BJ (cell line): Measurements from ENCODE around the gene KIAA1191. TPM values are rescaled to one million over a fixed set of nuclear protein-coding genes. Genes with fewer than 3 reads are reported as not detected.
A peak's percentile ranks its signal among the peaks of the same experiment; 100 is the strongest.
"Not testable (repeated sequence)": the region's sequence is repeated elsewhere in the genome, so short reads cannot be mapped to it uniquely, and the experiment has no call there.

ENCODE experiments used
- CTCF ChIA-PET: fragments of 350-600 bp; formaldehyde crosslinking; extraction: SDS; loops from one replicate; lab custom pipeline; 2021; ENCODE audit warnings: antibody characterized with exemption, inconsistent platforms; lab: Yijun Ruan, JAX
- POLR2A ChIA-PET: fragments of 300-600 bp; sonication (Branson Sonifier 250); formaldehyde crosslinking; extraction: SDS; loops from one replicate; lab custom pipeline; 2021; ENCODE audit warnings: antibody characterized with exemption; lab: Charles Lee
- DNase-seq: peaks from one replicate; pipeline ENCODE4 v3.0.0-alpha.2; 2011; ENCODE audit warnings: low read depth
- H3K27me3 ChIP-seq: 2 replicates; pipeline ENCODE4 v1.6.0; 2011; ENCODE audit warnings: low read length; ENCODE audit not compliant: control insufficient read depth, insufficient read depth
- H3K36me3 ChIP-seq: 2 replicates; pipeline ENCODE4 v1.5.1; 2011; ENCODE audit warnings: low read length; ENCODE audit not compliant: control insufficient read depth, insufficient read depth
- H3K4me3 ChIP-seq: 2 replicates; pipeline ENCODE4 v1.5.1; 2011; ENCODE audit warnings: low read depth, mild to moderate bottlenecking, control low read depth, low read length
- CTCF ChIP-seq: IDR thresholded peaks from 2 replicates; pipeline ENCODE4 v1.5.1; 2011; ENCODE audit warnings: low read depth, mild to moderate bottlenecking, control low read depth, inconsistent platforms, low read length, moderate library complexity; ENCODE audit not compliant: insufficient read depth
- polyA minus RNA-seq: library from RNA; depleted of rRNA, polyadenylated mRNA; stranded (reverse); fragments of >200 nt; gene quantifications from 2 replicates; pipeline ENCODE4 v1.2.3, GENCODE V29; 2011; rRNA and poly(A)+ RNA removed
- polyA plus RNA-seq: library from polyadenylated mRNA; depleted of rRNA; stranded (reverse); fragments of >200 nt; gene quantifications from 2 replicates; pipeline ENCODE4 v1.2.3, GENCODE V29; 2011; rRNA removed

Gene KIAA1191
- polyA plus RNA-seq (119 and 171 TPM in 2 replicates), polyA minus RNA-seq (68.4 and 104 TPM in 2 replicates)

GRCh38 chr5:176361437-176362232 is at the start of gene KIAA1191:
KIAA1191 (minus strand) TSS chr5:176361764; CDS start chr5:176359508, 2,256 bp downstream.
- POLR2A ChIA-PET, result no interaction called here
- DNase-seq, result peak; percentile 61
- CTCF ChIA-PET, result interaction anchor here (0.7 to 1.1 kb wide), 3 partner anchors 18 to 54 kb away, joined by 3 to 6 read pairs (median 3); partner anchors contain the start of gene CLTB
- H3K4me3 ChIP-seq, result peak within 1 kb of the TSS; percentile 91
- H3K36me3 ChIP-seq, result no peaks in the 10 kb centered on the region; the same call in 1 of the 2 replicates
- peak; percentile 29 for TF ChIP-seq CTCF
- no peaks in the 10 kb centered on the region for H3K27me3 ChIP-seq

GRCh38 chr5:176410486-176411180 is 49.1 kb upstream of the KIAA1191 start:
- ChIA-PET POLR2A (no interaction called here), CTCF (no interaction called here)
- no peak for TF ChIP-seq CTCF
- H3K27me3 ChIP-seq, result no peaks in the 10 kb centered on the region
- peaks cover 7% of the 10 kb centered on the region for H3K36me3 ChIP-seq
- DNase-seq, result no peak
- H3K4me3 ChIP-seq, result no peak overlapping the region

- ChIA-PET POLR2A (no interaction called here), CTCF (no interaction called here)
- peaks cover 9% of the 10 kb centered on the region for H3K36me3 ChIP-seq
- no peak for DNase-seq
- H3K4me3 ChIP-seq, result no peak overlapping the region
- H3K27me3 ChIP-seq, result no peaks in the 10 kb centered on the region
- TF ChIP-seq CTCF, result no peak
These were observed 48.2 kb upstream of the KIAA1191 start for GRCh38 chr5:176409765-176410164.

GRCh38 chr5:176408590-176408989 is 47.0 kb upstream of the KIAA1191 start:
- no peak for DNase-seq
- H3K27me3 ChIP-seq, result no peaks in the 10 kb centered on the region
- TF ChIP-seq CTCF, result no peak
- H3K36me3 ChIP-seq, result peaks cover 10% of the 10 kb centered on the region
- ChIA-PET POLR2A (no interaction called here), CTCF (no interaction called here)
- H3K4me3 ChIP-seq, result no peak overlapping the region

GRCh38 chr5:176408252-176408573 is 46.6 kb upstream of the KIAA1191 start:
- DNase-seq, CTCF ChIA-PET, H3K27me3 ChIP-seq, H3K4me3 ChIP-seq, POLR2A ChIA-PET: not testable (repeated sequence)
- peaks cover 10% of the 10 kb centered on the region for H3K36me3 ChIP-seq
